ENCODE results near the gene PRKAR2B.
"Not testable (repeated sequence)": the region's sequence is repeated elsewhere in the genome, so short reads cannot be mapped to it uniquely, and the experiment has no call there.

Gene PRKAR2B

DNA sequence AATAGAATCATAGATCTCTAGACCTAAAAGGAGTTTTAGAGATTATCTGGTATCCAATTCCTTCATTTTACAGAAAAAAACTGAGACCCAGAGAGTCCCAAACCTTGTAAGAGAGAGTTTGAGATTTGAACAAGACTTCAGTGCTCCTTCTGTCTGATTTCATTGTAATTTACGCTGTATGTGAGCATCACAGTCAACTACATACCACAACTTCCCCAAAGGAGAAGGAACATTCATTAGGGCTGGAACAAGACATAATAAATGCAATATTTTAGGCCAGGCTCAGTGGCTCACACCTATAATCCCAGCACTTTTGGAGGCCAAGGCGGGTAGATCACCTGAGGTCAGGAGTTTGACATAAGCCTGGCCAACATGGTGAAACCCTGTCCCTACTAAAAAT, 17.3 kb upstream of the PRKAR2B start:
- DNase-seq (ENCODE audit: low read depth): no peak

DNA sequence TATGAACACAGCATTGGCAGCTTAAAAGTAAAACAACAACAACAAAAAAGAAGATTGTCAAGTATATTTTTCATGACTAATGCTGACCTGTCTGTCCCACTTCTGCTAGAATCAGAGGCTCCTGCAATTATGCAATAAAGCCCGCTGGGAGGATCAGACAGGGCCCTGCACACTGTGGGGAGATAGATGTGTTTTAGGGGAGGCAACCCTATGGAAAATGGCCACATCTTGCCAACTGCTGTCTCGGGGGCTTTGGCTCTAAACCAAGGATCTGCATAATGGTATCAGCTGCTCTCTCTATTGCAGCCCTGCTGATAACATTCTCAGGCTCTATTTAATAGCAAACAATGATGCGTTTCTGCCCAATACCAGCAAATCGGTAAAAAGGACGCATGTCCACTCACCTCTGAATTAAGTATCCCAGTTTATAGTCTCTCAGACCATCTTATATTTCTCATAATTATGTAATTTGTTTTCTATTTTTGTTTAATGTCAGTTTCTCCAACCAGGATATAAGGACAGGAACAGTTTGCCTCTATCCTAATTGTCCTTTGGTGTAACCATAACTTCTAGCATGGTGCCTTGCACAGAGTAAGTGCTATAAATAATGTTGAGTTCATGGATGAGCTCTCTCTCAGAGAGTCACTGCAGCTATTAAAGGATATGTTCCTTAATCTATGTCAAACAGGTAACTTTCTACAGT, 15.3 kb upstream of the PRKAR2B start:
- no peak for DNase-seq (ENCODE audit: low read depth)

GRCh38 chr7:107029764-107030286, 14.7 kb upstream of the PRKAR2B start:
- no peak for DNase-seq (ENCODE audit: low read depth)

GRCh38 chr7:107032050-107032449, 12.5 kb upstream of the PRKAR2B start:
- no peak for DNase-seq (ENCODE audit: low read depth)

GRCh38 chr7:107032720-107033438, 11.6 kb upstream of the PRKAR2B start:
- no peak for DNase-seq (ENCODE audit: low read depth)

DNA sequence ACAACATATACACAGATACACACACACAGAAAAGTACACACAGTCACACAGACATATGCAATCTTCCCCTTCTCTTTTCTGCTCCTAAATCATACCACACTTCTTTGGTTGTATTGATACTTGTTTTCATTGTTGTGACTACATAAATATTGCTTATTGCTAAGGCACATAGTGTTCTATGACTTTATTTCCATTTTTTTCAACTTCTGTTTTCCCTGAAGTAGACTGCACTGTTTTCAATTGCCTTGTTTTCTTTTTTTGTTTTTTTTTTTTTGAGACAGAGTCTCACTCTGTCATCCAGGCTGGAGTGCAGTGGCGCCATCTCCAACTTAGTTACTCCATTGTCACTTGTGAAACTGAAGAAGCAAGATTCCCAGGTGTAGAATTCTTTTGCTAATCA, 10.0 kb upstream of the PRKAR2B start:
- DNase-seq (ENCODE audit: low read depth): no peak

DNA sequence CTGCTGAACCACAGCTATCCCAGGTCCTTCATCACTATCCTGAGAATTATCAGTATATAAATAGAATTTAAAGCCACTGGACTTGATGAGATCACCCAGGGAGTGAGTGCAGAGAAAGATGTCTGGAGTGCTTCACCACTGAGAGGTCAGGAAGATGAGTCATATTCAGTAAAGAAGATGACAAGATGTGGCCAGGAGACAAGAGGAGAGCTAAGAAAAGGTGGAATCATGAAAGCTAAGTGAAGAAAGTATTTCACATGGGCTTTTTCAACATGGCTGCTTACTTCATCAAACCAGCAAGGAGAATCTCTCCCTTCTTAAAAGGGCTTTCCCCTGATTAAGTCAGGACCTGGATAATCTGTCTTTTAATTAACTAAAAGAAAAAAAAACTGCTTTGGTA, 9.1 kb upstream of the PRKAR2B start:
- no peak for DNase-seq (ENCODE audit: low read depth)

- no peak for DNase-seq (ENCODE audit: low read depth)
Measured at GRCh38 chr7:107036535-107036934, 8.0 kb upstream of the PRKAR2B start.

DNA sequence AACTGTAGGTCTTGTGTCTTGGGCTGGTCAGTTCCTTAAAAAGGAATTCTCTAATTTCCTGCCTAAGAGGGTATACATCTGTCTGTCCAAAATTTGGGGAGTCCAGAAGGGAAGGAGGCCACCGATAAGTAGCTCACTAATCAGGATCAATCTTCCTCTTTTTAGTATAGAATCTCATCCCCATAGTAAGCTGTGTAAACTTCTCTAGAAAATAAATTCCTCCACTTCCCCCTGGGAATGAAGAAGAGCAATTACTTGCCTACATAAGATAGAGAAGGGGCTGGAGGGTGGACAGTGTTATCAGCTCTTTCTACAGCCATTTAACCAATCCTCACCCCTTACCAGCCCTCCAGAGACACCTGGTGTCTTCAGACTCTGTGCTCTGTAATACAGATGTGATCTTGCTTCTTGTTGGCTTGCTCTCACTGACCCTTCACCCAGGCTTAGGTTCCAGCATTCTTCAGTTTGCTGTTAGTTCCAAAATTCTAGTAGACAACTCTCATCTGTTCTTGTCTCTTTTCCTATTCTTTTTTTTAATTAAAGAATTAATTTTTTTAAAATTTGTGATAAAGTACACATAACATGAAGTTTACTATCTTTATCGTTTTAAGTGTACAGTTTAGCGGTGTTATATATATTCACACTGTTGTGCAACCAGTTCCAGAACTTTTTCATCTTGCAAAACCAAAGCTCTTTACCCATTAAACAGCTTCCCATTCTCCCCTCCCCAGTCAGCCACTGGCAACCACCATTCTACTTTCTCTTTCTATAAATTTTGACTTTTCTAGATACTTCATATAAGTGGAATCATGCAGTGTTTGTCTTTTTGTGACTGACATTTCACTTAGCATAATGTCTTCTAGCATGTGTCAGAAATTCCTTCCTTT, 6.5 kb upstream of the PRKAR2B start:
- DNase-seq (ENCODE audit: low read depth): no peak

GRCh38 chr7:107039199-107039900, 5.2 kb upstream of the PRKAR2B start:
- DNase-seq (ENCODE audit: low read depth): no peak

DNA sequence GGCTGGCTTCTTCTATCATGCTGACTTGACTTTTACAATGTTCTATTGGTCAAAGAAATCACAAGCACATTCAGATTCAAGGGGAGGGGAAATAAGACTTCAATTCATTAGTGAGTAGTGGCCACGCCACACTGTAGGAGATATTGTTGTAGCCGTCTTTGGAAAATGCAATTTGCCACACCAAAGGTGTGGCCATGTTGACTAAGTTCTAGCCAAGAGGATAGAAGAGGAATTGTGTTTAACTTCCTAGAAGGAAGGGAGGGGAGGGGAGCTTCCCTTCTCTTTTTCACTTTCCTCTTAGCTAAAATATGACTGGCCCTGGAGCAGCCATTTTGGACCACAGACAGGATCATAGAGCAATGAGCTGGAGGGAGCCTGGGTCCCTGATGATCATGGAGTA, 3.4 kb upstream of the PRKAR2B start:
- no peak for DNase-seq (ENCODE audit: low read depth)

GRCh38 chr7:107041764-107042163, 2.7 kb upstream of the PRKAR2B start:
- not testable (repeated sequence) for DNase-seq (ENCODE audit: low read depth)

GRCh38 chr7:107042326-107042910, 2.1 kb upstream of the PRKAR2B start:
- not testable (repeated sequence) for DNase-seq (ENCODE audit: low read depth)

DNA sequence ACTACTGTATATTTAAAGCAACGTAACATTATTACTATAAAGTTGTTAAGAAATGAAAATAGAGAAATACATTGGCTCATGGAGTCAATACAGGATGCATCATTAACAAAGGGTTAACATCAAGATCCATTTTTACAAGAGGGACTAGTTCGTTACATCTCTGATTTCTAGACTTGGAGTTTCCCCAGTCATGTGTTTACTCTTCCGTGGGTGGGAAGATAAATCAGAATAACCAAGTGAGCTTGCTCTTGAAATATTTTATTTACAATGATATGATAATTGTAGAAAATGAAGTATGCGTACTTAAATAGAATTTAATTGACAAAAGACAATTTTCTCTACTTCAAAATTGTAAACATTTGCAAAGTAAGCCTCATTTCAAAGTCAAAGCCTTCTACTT, 1.0 kb upstream of the PRKAR2B start:
- no peak for DNase-seq (ENCODE audit: low read depth)

- DNase-seq (ENCODE audit: low read depth): no peak
Measured at GRCh38 chr7:107043921-107044346, 571 bp upstream of the PRKAR2B start.

DNA sequence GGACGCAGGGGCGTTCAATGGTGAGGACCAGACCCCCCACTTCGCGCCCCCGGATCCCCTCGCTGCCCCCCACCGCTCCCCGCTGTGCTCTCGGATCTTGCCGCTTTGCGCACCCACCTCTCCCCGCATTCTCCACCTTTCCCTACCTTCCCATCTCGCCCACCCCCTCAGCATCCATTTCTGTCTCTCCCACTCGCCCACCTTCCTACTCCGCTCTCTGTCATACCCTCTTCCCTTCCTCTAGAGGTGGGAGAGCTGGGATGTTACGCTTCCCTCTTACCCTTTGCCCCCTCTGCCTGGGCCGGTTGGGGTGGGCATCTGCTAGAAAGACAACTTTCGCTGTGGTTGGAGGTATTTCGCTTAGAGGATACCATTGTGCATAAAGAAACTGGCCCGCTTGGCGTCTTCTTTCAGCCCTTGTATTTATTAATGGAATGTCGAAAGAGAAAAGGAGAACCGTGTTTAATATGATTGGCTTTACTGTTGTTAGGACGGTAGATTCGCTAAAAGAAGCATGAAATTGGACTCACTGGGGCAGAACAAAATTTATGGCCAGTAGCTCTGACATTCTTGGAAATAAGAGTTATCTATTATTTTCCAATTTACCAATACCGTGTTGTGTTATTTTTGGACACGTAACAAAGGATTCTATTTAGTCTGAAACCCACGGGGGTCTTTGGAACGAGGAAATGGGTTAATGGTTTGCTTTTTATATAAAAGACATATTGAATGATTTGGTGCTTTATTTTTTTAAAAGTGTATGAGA, 873 bp downstream of the PRKAR2B start:
- DNase-seq (ENCODE audit: low read depth): no peak

DNA sequence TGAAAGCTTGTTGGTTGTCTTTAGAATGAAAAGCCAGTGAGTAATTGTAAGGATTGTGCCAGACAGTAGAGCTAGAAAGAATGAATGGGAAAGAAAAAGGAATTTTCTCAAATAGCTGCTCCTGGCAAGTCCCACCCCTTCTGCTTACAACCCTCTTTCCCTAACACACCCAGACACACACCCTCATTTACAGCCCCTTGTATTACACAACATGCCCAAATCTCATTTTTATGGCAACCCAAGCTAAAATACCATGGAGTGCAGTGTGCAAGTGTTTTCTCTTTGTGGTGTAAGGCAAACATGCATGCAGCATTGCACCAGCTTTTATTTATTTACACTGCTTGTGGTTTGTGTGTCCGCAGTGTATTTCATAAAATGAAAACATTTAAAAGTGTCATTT, 1.5 kb downstream of the PRKAR2B start:
- no peak for DNase-seq (ENCODE audit: low read depth)

DNA sequence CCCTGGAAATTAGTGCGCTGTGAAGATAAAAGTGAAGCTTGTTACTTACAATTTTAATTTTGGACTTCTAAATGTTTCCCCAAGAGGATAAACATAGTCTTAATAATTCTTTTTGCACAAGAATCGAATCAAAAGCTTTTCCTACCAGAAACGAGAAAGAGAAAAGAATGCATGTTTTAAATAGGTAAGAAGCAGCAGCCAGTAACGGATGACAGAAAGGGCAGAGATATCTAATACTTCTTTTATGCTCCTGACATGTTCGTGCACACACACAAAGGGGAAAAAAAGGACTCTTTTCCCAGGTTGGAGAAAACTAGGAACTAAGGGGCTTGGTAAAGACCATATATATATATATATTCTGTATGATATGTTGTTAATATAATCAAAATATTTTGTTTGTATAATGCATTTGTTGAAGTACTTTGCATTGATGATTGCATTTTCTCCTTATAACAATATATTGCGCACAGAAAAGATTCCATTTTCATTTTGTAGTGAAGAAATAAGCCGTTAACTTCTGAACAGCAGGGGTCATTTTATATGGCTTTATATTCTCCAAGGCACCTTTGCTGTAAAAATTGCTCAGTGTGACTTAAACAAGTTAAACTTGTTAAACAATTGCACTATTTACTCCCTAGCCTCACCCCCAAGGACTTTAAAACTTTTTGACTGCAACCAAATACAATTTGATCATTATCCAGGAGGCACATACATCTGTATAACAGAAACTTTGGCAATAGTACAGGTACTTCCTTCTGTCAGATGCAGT, 2.2 kb downstream of the PRKAR2B start:
- DNase-seq (ENCODE audit: low read depth): no peak

DNA sequence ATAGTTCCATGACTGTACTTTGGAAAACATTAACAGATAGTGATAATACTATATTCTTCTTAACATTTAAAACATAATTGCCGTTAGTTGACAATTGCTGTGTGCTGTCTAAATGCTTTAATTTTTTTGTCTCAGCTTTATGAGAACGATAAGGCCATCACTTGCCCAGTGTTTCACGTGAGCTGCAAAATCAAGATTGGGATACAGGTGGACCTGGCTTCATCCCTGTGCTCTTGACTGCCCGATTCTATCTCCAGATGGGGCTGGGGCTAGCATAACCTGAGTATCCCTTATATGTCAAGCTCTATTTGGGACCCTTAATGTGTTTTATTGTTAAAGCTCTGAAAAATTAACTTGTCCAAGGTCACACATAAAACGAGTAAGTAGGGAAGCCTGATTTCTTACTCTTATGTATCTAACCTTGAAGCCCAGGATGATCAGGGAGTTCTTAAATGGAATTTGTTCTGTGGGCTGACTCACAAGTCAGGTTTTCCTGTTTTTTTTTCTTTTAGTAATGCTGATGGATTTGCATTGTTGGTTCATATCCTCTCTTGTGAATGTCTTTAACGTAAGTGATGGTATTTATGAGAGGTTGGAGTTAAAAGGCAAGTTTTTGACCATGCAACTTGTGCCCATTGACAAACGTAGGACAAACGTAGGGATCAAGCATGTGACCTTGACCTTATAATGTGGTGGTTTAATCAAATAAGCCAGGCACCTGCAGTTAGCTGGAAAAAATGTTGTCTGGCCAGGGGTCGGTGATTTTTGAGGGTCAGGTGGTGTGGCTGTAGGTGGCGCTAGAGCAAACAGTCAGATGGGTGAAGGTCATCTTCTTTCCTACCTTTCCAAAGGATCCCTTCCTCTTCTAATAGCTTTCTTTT, 3.6 kb downstream of the PRKAR2B start:
- DNase-seq (ENCODE audit: low read depth): no peak

All from T-helper 22 cell (primary cell).